ENCODE data around the gene ST6GALNAC5. TPM values are rescaled to one million over a fixed set of nuclear protein-coding genes. Genes with fewer than 3 reads are reported as not detected.

ST6GALNAC5 gene
- total and polyA plus RNA-seq, 2 donors (not counting 3 experiments of a cell fraction or from before 2014, with no cell fraction given) = not detected

DNA sequence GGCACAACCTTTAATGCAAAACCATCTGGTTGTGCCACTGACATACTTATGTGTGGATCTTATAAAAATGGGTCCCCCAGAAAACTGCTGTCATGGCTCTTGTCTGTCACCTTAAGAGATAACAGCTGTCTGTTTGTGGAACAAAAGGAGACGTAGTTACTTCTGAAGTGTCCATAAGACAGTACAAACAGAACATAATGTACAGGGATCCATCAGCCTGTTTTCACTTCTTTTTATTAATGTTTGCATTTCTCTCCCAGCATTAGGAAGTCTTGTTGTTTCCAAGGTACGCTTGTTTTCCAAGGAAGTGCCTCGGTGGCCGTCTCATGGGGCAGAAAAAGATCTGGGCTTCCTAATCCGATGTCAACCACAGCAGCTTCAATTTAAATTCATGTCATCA is 11.2 kb upstream of the ST6GALNAC5 start:
- peaks cover 0 to 11% of the 10 kb centered on the region in 2 experiments for H3K27me3 ChIP-seq (ENCODE audit: control insufficient read depth in 2 of 2, insufficient read depth in 2 of 2, low read length in 2 of 2)
- no peak for TF ChIP-seq POLR2A (IDR thresholded peaks at IDR 0.05; ENCODE audit: low read depth, low read length)
- intact Hi-C loops (cut with micrococcal nuclease) (no loop called here), dilution Hi-C loops (cut with MboI; ENCODE audit: extremely low pct_ligation_motif_present, low sequenced_read_pairs) (no loop called here)
- FAIRE-seq (no peak), DNase-seq (ENCODE audit: low read depth, low spot score) (no peak)
- no peak overlapping the region for H3K4me2 ChIP-seq (ENCODE audit: insufficient read depth, low read length)
- H3K79me2 ChIP-seq (ENCODE audit: control insufficient read depth, insufficient read depth, low read length) = no peaks in the 10 kb centered on the region
- no peaks in the 10 kb centered on the region for H4K20me1 ChIP-seq (replicated peaks; ENCODE audit: control insufficient read depth, extremely low read depth, insufficient read depth, low read length)
- H2AFZ ChIP-seq (ENCODE audit: low read depth, low read length) = no peak overlapping the region
- no TSS peak for BruUV-seq (replicated peaks)
- no peak overlapping the region for H3K9ac ChIP-seq (replicated peaks; ENCODE audit: extremely low read depth, insufficient read depth, low read length)
- ChIA-PET CTCF (interaction anchor here (1.5 kb wide), 1 partner anchor 11 kb away, joined by 4 read pairs; no protein-coding TSS in a partner anchor), POLR2A (no interaction called here)
- H3K4me3 ChIP-seq (replicated peaks in 1 of 3; ENCODE audit: insufficient read depth in 1 of 3, low read depth in 1 of 3, low read length in 3 of 3) = no peak overlapping the region
- H3K27ac ChIP-seq (ENCODE audit: insufficient read depth, low read depth, low read length) = no peak overlapping the region
- H3K9me1 ChIP-seq (replicated peaks; ENCODE audit: control insufficient read depth, extremely low read depth, insufficient read depth, low read length) = no peaks in the 10 kb centered on the region
- H3K4me1 ChIP-seq (ENCODE audit: control insufficient read depth, extremely low read depth, insufficient read depth, low read length) = no peaks in the 10 kb centered on the region
- H3K36me3 ChIP-seq (ENCODE audit: control insufficient read depth in 2 of 2, extremely low read depth in 1 of 2, insufficient read depth in 2 of 2, low read length in 2 of 2) = no peaks in the 10 kb centered on the region
- H3K9me3 ChIP-seq (replicated peaks; ENCODE audit: control insufficient read depth, insufficient read depth, low read length) = no peaks in the 10 kb centered on the region

DNA sequence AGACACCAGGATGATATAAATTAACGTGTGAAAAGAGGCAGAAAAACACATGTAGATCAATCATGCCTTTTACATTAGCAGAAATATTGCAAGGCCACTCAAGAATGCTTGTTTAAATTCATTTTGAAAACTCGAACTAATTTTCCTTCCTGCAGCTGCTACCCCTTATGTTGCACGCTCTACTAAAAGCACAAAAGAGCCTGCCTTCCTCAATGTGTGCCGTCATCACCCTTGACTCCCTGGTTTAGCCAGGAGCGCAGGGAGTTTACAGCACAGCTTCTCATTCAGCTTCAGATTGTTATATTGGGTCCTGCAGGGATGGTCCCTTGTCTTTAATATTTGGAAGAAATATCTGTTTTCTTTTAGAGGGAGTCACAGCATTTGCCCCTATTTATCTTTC is 10.1 kb upstream of the ST6GALNAC5 start:
- Histone ChIP-seq H3K9ac (replicated peaks; ENCODE audit: extremely low read depth, insufficient read depth, low read length) (no peak overlapping the region), H3K4me2 (ENCODE audit: insufficient read depth, low read length) (no peak overlapping the region), H4K20me1 (replicated peaks; ENCODE audit: control insufficient read depth, extremely low read depth, insufficient read depth, low read length) (no peaks in the 10 kb centered on the region), H3K9me1 (replicated peaks; ENCODE audit: control insufficient read depth, extremely low read depth, insufficient read depth, low read length) (no peaks in the 10 kb centered on the region), H3K79me2 (ENCODE audit: control insufficient read depth, insufficient read depth, low read length) (no peaks in the 10 kb centered on the region), H2AFZ (ENCODE audit: low read depth, low read length) (no peak overlapping the region), H3K36me3 (ENCODE audit: control insufficient read depth in 2 of 2, extremely low read depth in 1 of 2, insufficient read depth in 2 of 2, low read length in 2 of 2) (no peaks in the 10 kb centered on the region), H3K27ac (ENCODE audit: insufficient read depth, low read depth, low read length) (no peak overlapping the region), H3K9me3 (replicated peaks; ENCODE audit: control insufficient read depth, insufficient read depth, low read length) (no peaks in the 10 kb centered on the region), H3K27me3 (ENCODE audit: control insufficient read depth in 2 of 2, insufficient read depth in 2 of 2, low read length in 2 of 2) (peaks cover 0 to 11% of the 10 kb centered on the region in 2 experiments), H3K4me3 (replicated peaks in 1 of 3; ENCODE audit: insufficient read depth in 1 of 3, low read depth in 1 of 3, low read length in 3 of 3) (no peak overlapping the region), H3K4me1 (ENCODE audit: control insufficient read depth, extremely low read depth, insufficient read depth, low read length) (no peaks in the 10 kb centered on the region)
- intact Hi-C loops (cut with micrococcal nuclease) = no loop called here
- POLR2A ChIA-PET = no interaction called here
- no peak for TF ChIP-seq EZH2 (IDR thresholded peaks at IDR 0.05; ENCODE audit: borderline replicate concordance, low read depth, low read length, severe bottlenecking)
- TF ChIP-seq JUN (IDR thresholded peaks at IDR 0.05; ENCODE audit: borderline replicate concordance, insufficient read depth, insufficient read length, low read depth) = no peak
- TF ChIP-seq, protein P1, sequence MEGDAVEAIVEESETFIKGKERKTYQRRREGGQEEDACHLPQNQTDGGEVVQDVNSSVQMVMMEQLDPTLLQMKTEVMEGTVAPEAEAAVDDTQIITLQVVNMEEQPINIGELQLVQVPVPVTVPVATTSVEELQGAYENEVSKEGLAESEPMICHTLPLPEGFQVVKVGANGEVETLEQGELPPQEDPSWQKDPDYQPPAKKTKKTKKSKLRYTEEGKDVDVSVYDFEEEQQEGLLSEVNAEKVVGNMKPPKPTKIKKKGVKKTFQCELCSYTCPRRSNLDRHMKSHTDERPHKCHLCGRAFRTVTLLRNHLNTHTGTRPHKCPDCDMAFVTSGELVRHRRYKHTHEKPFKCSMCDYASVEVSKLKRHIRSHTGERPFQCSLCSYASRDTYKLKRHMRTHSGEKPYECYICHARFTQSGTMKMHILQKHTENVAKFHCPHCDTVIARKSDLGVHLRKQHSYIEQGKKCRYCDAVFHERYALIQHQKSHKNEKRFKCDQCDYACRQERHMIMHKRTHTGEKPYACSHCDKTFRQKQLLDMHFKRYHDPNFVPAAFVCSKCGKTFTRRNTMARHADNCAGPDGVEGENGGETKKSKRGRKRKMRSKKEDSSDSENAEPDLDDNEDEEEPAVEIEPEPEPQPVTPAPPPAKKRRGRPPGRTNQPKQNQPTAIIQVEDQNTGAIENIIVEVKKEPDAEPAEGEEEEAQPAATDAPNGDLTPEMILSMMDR (IDR thresholded peaks at IDR 0.05; ENCODE audit: extremely low read depth in 1 of 2, insufficient read depth in 1 of 2, low read depth in 1 of 2, low read length in 2 of 2) = no peak
- no peak for TF ChIP-seq MYC (IDR thresholded peaks at IDR 0.05; ENCODE audit: low read depth, low read length)
- no peak for TF ChIP-seq GATA2 (IDR thresholded peaks at IDR 0.05; ENCODE audit: insufficient read depth, insufficient read length, low read depth, low read length)
- no peak for TF ChIP-seq MAX (IDR thresholded peaks at IDR 0.05; ENCODE audit: insufficient read depth, insufficient read length)
- no peak for TF ChIP-seq FOS (IDR thresholded peaks at IDR 0.05; ENCODE audit: borderline replicate concordance, insufficient read depth, low read length)
- no peak for DNase-seq (ENCODE audit: low read depth, low spot score)
- CTCF ChIA-PET = no interaction called here
- dilution Hi-C loops (cut with MboI; ENCODE audit: extremely low pct_ligation_motif_present, low sequenced_read_pairs) = no loop called here
- FAIRE-seq = no peak
- BruUV-seq (replicated peaks) = no TSS peak

All from endothelial cell of umbilical vein (primary cell).